Measurements from ENCODE around the gene FOXF2. TPM values are rescaled to one million over a fixed set of nuclear protein-coding genes. Genes with fewer than 3 reads are reported as not detected.

Gene FOXF2
- total and polyA plus RNA-seq, 2 experiments from 2014 or later = not detected

- DNase-seq (ENCODE audit: low spot score) (no peak), ATAC-seq (peak; percentile 3; the same call in 2 of the 3 replicates)
- Histone ChIP-seq H4K20me1 (replicated peaks; ENCODE audit: insufficient read depth) (peaks cover 23% of the 10 kb centered on the region; the same call in 1 of the 2 replicates), H2AFZ (no peak overlapping the region), H3K4me1 (ENCODE audit: insufficient read depth) (peaks cover 32% of the 10 kb centered on the region), H3K79me2 (replicated peaks; ENCODE audit: insufficient read depth) (no peaks in the 10 kb centered on the region), H3F3A (replicated peaks; ENCODE audit: low read depth) (peaks cover 7% of the 10 kb centered on the region), H3K36me3 (ENCODE audit: insufficient read depth) (no peaks in the 10 kb centered on the region), H3K27me3 (ENCODE audit: insufficient read depth) (peaks cover 94% of the 10 kb centered on the region), H3K9me2 (ENCODE audit: insufficient read depth) (no peaks in the 10 kb centered on the region), H3K27ac (ENCODE audit: low read depth) (no peak overlapping the region), H3K4me2 (peak overlapping the region; percentile 78), H3K4me3 (peak overlapping the region; percentile 49)
- Mint-ChIP-seq H3K4me1 (peaks cover 39% of the 10 kb centered on the region), H3K4me3 (peak overlapping the region; percentile 71), H3K36me3 (ENCODE audit: low read depth) (no peaks in the 10 kb centered on the region; the same call in 2 of the 3 replicates), H3K9me3 (no peaks in the 10 kb centered on the region; the same call in 2 of the 3 replicates), H3K27me3 (ENCODE audit: insufficient read depth, low read depth, poor library complexity) (peaks cover 93% of the 10 kb centered on the region), H3K27ac (no peak overlapping the region)
- TF ChIP-seq EZH2phosphoT487 (IDR thresholded peaks at IDR 0.05; ENCODE audit: unreplicated experiment) = peak; percentile 95
- peak; percentile 96 for TF ChIP-seq EZH2 (IDR thresholded peaks at IDR 0.05; ENCODE audit: low read depth, unreplicated experiment)
- TF ChIP-seq, protein P1, sequence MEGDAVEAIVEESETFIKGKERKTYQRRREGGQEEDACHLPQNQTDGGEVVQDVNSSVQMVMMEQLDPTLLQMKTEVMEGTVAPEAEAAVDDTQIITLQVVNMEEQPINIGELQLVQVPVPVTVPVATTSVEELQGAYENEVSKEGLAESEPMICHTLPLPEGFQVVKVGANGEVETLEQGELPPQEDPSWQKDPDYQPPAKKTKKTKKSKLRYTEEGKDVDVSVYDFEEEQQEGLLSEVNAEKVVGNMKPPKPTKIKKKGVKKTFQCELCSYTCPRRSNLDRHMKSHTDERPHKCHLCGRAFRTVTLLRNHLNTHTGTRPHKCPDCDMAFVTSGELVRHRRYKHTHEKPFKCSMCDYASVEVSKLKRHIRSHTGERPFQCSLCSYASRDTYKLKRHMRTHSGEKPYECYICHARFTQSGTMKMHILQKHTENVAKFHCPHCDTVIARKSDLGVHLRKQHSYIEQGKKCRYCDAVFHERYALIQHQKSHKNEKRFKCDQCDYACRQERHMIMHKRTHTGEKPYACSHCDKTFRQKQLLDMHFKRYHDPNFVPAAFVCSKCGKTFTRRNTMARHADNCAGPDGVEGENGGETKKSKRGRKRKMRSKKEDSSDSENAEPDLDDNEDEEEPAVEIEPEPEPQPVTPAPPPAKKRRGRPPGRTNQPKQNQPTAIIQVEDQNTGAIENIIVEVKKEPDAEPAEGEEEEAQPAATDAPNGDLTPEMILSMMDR (conservative IDR thresholded peaks at IDR 0.05; ENCODE audit: low read depth in 2 of 2) = no peak
- no peak for TF ChIP-seq REST (IDR thresholded peaks at IDR 0.05; ENCODE audit: unreplicated experiment)
These were observed 577 bp upstream of the FOXF2 start for GRCh38 chr6:1388630-1389368.

DNA sequence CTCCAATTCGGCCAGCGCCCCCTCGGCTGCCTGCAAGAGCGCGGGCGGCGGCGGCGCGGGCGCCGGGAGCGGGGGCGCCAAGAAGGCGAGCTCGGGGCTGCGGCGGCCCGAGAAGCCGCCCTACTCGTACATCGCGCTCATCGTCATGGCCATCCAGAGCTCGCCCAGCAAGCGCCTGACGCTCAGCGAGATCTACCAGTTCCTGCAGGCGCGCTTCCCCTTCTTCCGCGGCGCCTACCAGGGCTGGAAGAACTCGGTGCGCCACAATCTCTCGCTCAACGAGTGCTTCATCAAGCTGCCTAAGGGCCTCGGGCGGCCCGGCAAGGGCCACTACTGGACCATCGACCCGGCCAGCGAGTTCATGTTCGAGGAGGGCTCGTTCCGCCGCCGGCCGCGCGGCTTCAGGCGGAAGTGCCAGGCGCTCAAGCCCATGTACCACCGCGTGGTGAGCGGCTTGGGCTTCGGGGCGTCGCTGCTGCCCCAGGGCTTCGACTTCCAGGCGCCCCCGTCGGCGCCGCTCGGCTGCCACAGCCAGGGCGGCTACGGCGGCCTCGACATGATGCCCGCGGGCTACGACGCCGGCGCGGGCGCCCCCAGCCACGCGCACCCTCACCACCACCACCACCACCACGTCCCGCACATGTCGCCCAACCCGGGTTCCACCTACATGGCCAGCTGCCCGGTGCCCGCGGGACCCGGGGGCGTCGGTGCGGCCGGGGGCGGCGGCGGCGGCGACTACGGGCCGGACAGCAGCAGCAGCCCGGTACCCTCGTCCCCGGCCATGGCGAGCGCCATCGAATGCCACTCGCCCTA is 963 bp downstream of the FOXF2 start:
- ATAC-seq (peak; percentile 1), DNase-seq (ENCODE audit: low spot score) (peak; percentile 63)
- no peak overlapping the region for H3K27ac ChIP-seq (ENCODE audit: low read depth)
- Mint-ChIP-seq H3K27me3 (ENCODE audit: insufficient read depth, low read depth, poor library complexity) (peaks cover 94% of the 10 kb centered on the region), H3K36me3 (ENCODE audit: low read depth) (no peaks in the 10 kb centered on the region; the same call in 2 of the 3 replicates), H3K4me1 (peaks cover 36% of the 10 kb centered on the region), H3K9me3 (no peaks in the 10 kb centered on the region; the same call in 2 of the 3 replicates), H3K27ac (no peak overlapping the region), H3K4me3 (peak overlapping the region; percentile 68)
- H2AFZ ChIP-seq = peak overlapping the region; percentile 47; the same call in 1 of the 2 replicates
- peaks cover 33% of the 10 kb centered on the region for H4K20me1 ChIP-seq (replicated peaks; ENCODE audit: insufficient read depth)
- H3K4me3 ChIP-seq = peak overlapping the region; percentile 50
- H3K4me2 ChIP-seq = peak overlapping the region; percentile 75
- H3K79me2 ChIP-seq (replicated peaks; ENCODE audit: insufficient read depth) = no peaks in the 10 kb centered on the region
- H3K4me1 ChIP-seq (ENCODE audit: insufficient read depth) = peaks cover 20% of the 10 kb centered on the region
- peaks cover 7% of the 10 kb centered on the region; the same call in 1 of the 2 replicates for H3F3A ChIP-seq (replicated peaks; ENCODE audit: low read depth)
- H3K36me3 ChIP-seq (ENCODE audit: insufficient read depth) = no peaks in the 10 kb centered on the region
- no peaks in the 10 kb centered on the region for H3K9me2 ChIP-seq (ENCODE audit: insufficient read depth)
- TF ChIP-seq JUNB (IDR thresholded peaks at IDR 0.05; ENCODE audit: unreplicated experiment) = no peak
- TF ChIP-seq EZH2 (IDR thresholded peaks at IDR 0.05; ENCODE audit: low read depth, unreplicated experiment) = peak; percentile 100
- TF ChIP-seq EZH2phosphoT487 (IDR thresholded peaks at IDR 0.05; ENCODE audit: unreplicated experiment) = peak; percentile 97
- peaks cover 94% of the 10 kb centered on the region for H3K27me3 ChIP-seq (ENCODE audit: insufficient read depth)

Measured in GM23338 (cell line).